ENCODE results near the gene RNF227.

The RNF227 gene

GRCh38 chr17:7930841-7931631, 14.9 kb upstream of the RNF227 start:
- H3K4me1 ChIP-seq (ENCODE audit: control insufficient read depth in 5 of 5, insufficient read depth in 5 of 5, low read length in 5 of 5), result peaks cover 4 to 32% (median 28%) of the 10 kb centered on the region in 5 donors
- peak overlapping the region; percentile 62 for H3K27ac ChIP-seq (ENCODE audit: low read depth, low read length)
- H3K4me3 ChIP-seq (ENCODE audit: low read depth in 1 of 5, low read length in 5 of 5), result peak overlapping the region; percentile 72 to 97 (median 82)
- peaks cover 4 to 20% (median 11%) of the 10 kb centered on the region in 5 donors for H3K36me3 ChIP-seq (ENCODE audit: control insufficient read depth in 5 of 5, insufficient read depth in 5 of 5, low read length in 5 of 5)
- no peaks in the 10 kb centered on the region for H3K9me3 ChIP-seq (ENCODE audit: control insufficient read depth in 5 of 5, low read length in 5 of 5)
- H3K27me3 ChIP-seq (ENCODE audit: control insufficient read depth in 5 of 5, insufficient read depth in 4 of 5, low read length in 5 of 5), result peaks cover 0 to 5% (median 0%) of the 10 kb centered on the region in 5 donors
- H3K9ac ChIP-seq (ENCODE audit: low read length in 5 of 5), result peak overlapping the region; percentile 48 to 83 (median 72)

DNA sequence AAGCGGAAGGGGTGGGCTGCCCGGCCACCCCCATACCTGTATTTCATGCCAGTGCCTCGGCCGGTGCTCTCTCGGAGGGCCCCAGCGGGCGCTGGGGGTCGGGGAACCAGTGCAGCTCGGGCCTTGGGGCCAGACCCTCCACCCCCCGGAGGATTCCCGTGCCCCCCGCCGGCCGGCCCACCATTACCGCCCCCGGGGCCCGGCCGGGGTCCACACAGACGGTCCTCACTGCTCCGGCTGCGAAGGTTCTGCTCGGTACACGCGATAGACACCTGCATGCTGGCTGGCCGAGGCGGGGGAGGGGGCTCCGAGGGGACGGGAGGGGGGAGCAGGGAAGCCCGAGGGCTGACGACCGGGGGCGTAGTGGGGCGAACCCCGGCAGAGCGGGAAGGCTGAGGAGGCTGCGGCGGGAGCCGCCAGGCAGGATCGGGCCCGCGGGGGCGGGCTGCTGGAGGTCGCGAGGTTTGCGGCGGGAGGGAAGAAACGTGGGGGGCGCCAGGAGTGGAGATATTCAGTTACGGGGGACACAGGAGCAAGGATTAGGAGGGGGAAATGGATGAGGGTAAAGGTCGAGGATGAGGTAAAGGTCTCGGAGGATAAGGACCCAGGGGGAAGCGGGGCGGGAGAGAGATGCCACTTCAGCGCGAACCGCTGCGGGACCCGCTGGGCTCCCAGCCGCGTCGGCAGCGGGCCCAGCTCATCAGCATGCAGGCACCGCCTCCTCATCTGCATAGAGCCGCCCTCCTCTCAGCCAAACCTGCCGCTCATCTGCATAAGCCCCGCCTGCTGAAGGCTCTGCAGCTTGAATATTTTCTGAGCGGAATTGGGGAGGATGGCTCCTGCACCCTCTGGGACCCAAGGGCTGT, 13.3 kb upstream of the RNF227 start, which contains the start of gene KCNAB3:
TSS of gene KCNAB3 (minus strand) at position 699 of the 866 bp plus-strand sequence. CDS start at position 278, 421 bp downstream.
- Histone ChIP-seq H3K9ac (ENCODE audit: low read length in 5 of 5) (no peak within 1 kb of the TSS), H3K4me1 (ENCODE audit: control insufficient read depth in 5 of 5, insufficient read depth in 5 of 5, low read length in 5 of 5) (peaks cover 4 to 32% (median 28%) of the 10 kb centered on the region in 5 donors), H3K36me3 (ENCODE audit: control insufficient read depth in 5 of 5, insufficient read depth in 5 of 5, low read length in 5 of 5) (peaks cover 0 to 10% (median 2%) of the 10 kb centered on the region in 5 donors), H3K9me3 (ENCODE audit: control insufficient read depth in 5 of 5, low read length in 5 of 5) (no peaks in the 10 kb centered on the region), H3K27me3 (ENCODE audit: control insufficient read depth in 5 of 5, insufficient read depth in 4 of 5, low read length in 5 of 5) (peaks cover 0 to 5% (median 0%) of the 10 kb centered on the region in 5 donors), H3K27ac (ENCODE audit: low read depth, low read length) (no peak within 1 kb of the TSS), H3K4me3 (ENCODE audit: low read depth in 1 of 5, low read length in 5 of 5) (no peak within 1 kb of the TSS)

DNA sequence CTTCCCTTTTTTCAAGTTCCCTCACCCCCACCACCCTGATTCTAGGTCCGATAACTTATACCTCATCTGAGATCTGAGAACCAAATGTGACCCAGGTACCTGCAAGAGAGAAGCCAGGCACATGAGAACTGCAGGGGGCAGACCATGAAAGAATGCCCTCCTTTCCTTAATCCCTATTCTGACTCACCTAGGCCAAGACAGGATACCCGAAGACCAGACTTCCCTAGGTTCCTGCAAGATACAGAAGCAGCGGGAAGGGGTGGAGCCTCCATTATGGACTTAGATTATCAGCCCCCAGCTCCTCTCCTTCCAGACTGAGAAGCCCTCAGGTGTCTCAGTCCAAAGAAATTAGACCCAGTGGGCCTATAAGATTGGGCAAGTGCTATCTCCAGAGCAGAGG, 11.5 kb upstream of the RNF227 start:
- H3K4me1 ChIP-seq (ENCODE audit: control insufficient read depth in 5 of 5, insufficient read depth in 5 of 5, low read length in 5 of 5), result peaks cover 3 to 30% (median 27%) of the 10 kb centered on the region in 5 donors
- H3K9me3 ChIP-seq (ENCODE audit: control insufficient read depth in 5 of 5, low read length in 5 of 5), result no peaks in the 10 kb centered on the region
- peaks cover 0 to 5% (median 0%) of the 10 kb centered on the region in 5 donors for H3K27me3 ChIP-seq (ENCODE audit: control insufficient read depth in 5 of 5, insufficient read depth in 4 of 5, low read length in 5 of 5)
- H3K4me3 ChIP-seq (ENCODE audit: low read depth in 1 of 5, low read length in 5 of 5), result no peak overlapping the region
- H3K9ac ChIP-seq (ENCODE audit: low read length in 5 of 5), result no peak overlapping the region
- H3K36me3 ChIP-seq (ENCODE audit: control insufficient read depth in 5 of 5, insufficient read depth in 5 of 5, low read length in 5 of 5), result peaks cover 0 to 10% (median 0%) of the 10 kb centered on the region in 5 donors
- no peak overlapping the region for H3K27ac ChIP-seq (ENCODE audit: low read depth, low read length)

DNA sequence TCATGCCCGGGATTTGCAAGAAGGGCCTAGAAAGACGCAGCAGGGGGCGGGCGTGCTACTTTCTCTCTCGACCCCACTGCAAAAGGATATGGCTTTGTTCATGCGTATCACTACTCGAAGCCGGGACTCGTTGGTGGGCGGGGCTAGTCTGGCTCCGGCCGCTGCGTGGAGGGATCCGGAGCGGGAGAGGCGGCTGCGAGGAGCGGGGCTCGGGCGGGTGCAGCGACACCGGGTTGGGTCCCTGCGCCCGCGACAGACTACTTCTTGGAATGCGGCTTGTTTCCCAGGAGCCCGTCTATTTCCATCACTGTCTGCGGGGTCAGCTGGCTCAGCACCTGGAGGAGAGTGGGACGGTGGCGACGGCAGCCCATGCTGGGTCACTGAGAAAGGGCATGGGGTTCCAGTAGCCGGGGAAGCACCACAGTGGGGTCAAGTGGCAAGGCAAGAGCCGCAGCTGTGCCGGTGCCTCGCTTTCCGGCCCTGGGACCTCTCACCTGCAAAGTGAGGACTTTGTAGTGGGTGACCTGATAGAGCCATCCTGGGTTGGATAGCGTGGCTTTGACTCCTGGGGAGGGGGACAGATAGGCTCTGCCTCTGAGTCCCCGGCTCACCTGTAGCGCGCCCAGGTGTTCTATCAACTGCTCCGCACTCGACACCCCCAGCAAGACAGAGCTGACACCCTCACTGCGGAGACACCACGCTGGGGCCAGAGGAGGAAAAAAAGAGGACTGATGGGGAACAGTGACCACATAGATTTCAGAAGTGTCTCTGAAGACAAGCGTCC, 6.9 kb upstream of the RNF227 start:
- Histone ChIP-seq H3K36me3 (ENCODE audit: control insufficient read depth in 5 of 5, insufficient read depth in 5 of 5, low read length in 5 of 5) (no peaks in the 10 kb centered on the region), H3K4me1 (ENCODE audit: control insufficient read depth in 5 of 5, insufficient read depth in 5 of 5, low read length in 5 of 5) (peaks cover 1 to 15% (median 14%) of the 10 kb centered on the region in 5 donors), H3K4me3 (ENCODE audit: low read depth in 1 of 5, low read length in 5 of 5) (peak overlapping the region; percentile 69 to 83 (median 75)), H3K9ac (ENCODE audit: low read length in 5 of 5) (peak overlapping the region; percentile 28 to 74 (median 68)), H3K9me3 (ENCODE audit: control insufficient read depth in 5 of 5, low read length in 5 of 5) (no peaks in the 10 kb centered on the region), H3K27me3 (ENCODE audit: control insufficient read depth in 5 of 5, insufficient read depth in 4 of 5, low read length in 5 of 5) (no peaks in the 10 kb centered on the region), H3K27ac (ENCODE audit: low read depth, low read length) (peak overlapping the region; percentile 10)

- peaks cover 1 to 15% (median 14%) of the 10 kb centered on the region in 5 donors for H3K4me1 ChIP-seq (ENCODE audit: control insufficient read depth in 5 of 5, insufficient read depth in 5 of 5, low read length in 5 of 5)
- H3K9ac ChIP-seq (ENCODE audit: low read length in 5 of 5), result peak overlapping the region in 4 of 5 donors; percentile 57 to 74 (median 70)
- H3K36me3 ChIP-seq (ENCODE audit: control insufficient read depth in 5 of 5, insufficient read depth in 5 of 5, low read length in 5 of 5), result no peaks in the 10 kb centered on the region
- no peaks in the 10 kb centered on the region for H3K27me3 ChIP-seq (ENCODE audit: control insufficient read depth in 5 of 5, insufficient read depth in 4 of 5, low read length in 5 of 5)
- H3K9me3 ChIP-seq (ENCODE audit: control insufficient read depth in 5 of 5, low read length in 5 of 5), result no peaks in the 10 kb centered on the region
- peak overlapping the region; percentile 69 to 83 (median 75) for H3K4me3 ChIP-seq (ENCODE audit: low read depth in 1 of 5, low read length in 5 of 5)
- H3K27ac ChIP-seq (ENCODE audit: low read depth, low read length), result peak overlapping the region; percentile 10
These were observed 6.3 kb upstream of the RNF227 start for GRCh38 chr17:7922269-7922844.

DNA sequence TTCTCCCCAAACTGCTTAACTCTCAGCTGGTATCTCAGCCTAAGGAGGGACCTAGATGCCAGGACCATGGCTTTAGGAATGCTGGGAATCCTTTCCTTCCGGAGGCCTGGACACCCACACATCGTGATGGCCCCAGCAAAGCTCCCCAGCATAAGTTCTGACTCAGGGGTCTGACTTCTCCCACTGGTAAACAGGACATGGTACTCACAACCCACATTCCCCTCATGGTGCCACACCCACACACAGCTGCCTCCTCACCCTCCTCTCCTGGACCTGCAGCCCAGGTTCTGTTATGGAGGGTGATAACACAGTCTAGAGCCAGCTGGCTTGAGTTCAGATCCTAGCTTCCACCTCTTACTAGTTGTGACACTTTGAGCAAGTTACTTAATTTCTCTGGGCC, 719 bp upstream of the RNF227 start:
- Histone ChIP-seq H3K27ac (ENCODE audit: low read depth, low read length) (no peak overlapping the region), H3K4me3 (ENCODE audit: low read depth in 1 of 5, low read length in 5 of 5) (peak overlapping the region in 3 of 5 donors; percentile 61 to 74 (median 73))

GRCh38 chr17:7916385-7916682, 245 bp upstream of the RNF227 start:
- H3K4me3 ChIP-seq (ENCODE audit: low read depth in 1 of 5, low read length in 5 of 5), result peak overlapping the region; percentile 61 to 79 (median 73)
- H3K9ac ChIP-seq (ENCODE audit: low read length in 5 of 5), result peak overlapping the region in 4 of 5 donors; percentile 42 to 70 (median 66)
- H3K4me1 ChIP-seq (ENCODE audit: control insufficient read depth in 5 of 5, insufficient read depth in 5 of 5, low read length in 5 of 5), result peaks cover 2 to 20% (median 20%) of the 10 kb centered on the region in 5 donors
- H3K27ac ChIP-seq (ENCODE audit: low read depth, low read length), result peak overlapping the region; percentile 41
- H3K9me3 ChIP-seq (ENCODE audit: control insufficient read depth in 5 of 5, low read length in 5 of 5), result no peaks in the 10 kb centered on the region
- no peaks in the 10 kb centered on the region for H3K27me3 ChIP-seq (ENCODE audit: control insufficient read depth in 5 of 5, insufficient read depth in 4 of 5, low read length in 5 of 5)
- peaks cover 0 to 9% (median 6%) of the 10 kb centered on the region in 5 donors for H3K36me3 ChIP-seq (ENCODE audit: control insufficient read depth in 5 of 5, insufficient read depth in 5 of 5, low read length in 5 of 5)

More for the DNA sequence above, 719 bp upstream of the RNF227 start:
- Histone ChIP-seq H3K27me3 (ENCODE audit: control insufficient read depth in 5 of 5, insufficient read depth in 4 of 5, low read length in 5 of 5) (no peaks in the 10 kb centered on the region), H3K4me1 (ENCODE audit: control insufficient read depth in 5 of 5, insufficient read depth in 5 of 5, low read length in 5 of 5) (peaks cover 2 to 20% (median 20%) of the 10 kb centered on the region in 5 donors), H3K9me3 (ENCODE audit: control insufficient read depth in 5 of 5, low read length in 5 of 5) (no peaks in the 10 kb centered on the region), H3K9ac (ENCODE audit: low read length in 5 of 5) (peak overlapping the region in 1 of 5 donors; percentile 7), H3K36me3 (ENCODE audit: control insufficient read depth in 5 of 5, insufficient read depth in 5 of 5, low read length in 5 of 5) (peaks cover 0 to 4% (median 2%) of the 10 kb centered on the region in 5 donors)

DNA sequence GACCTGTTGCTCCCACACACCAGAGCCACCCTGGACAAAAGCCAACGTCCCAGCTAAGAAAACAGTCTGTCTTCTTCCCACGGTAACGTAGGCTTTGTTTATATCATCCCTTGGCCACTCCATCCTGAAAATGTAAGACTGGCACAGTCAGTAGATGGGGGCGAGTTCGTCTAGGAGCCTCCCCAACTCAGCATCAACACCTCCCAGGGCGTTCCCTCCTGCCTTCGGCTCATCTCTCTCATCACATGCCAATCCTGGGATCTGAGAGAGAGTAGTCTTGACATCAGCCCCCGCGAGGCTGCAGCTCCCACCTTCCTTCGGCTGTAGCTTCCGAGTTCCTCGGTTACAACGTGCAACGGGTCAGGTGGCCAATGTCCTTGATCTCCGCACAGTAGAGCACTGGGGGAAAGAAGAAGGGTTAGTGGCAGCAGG, 894 bp downstream of the RNF227 start:
- no peaks in the 10 kb centered on the region for H3K27me3 ChIP-seq (ENCODE audit: control insufficient read depth in 5 of 5, insufficient read depth in 4 of 5, low read length in 5 of 5)
- H3K9ac ChIP-seq (ENCODE audit: low read length in 5 of 5), result peak overlapping the region in 4 of 5 donors; percentile 52 to 76 (median 61)
- H3K27ac ChIP-seq (ENCODE audit: low read depth, low read length), result no peak overlapping the region
- peaks cover 2 to 20% (median 20%) of the 10 kb centered on the region in 5 donors for H3K4me1 ChIP-seq (ENCODE audit: control insufficient read depth in 5 of 5, insufficient read depth in 5 of 5, low read length in 5 of 5)
- peaks cover 0 to 20% (median 16%) of the 10 kb centered on the region in 5 donors for H3K36me3 ChIP-seq (ENCODE audit: control insufficient read depth in 5 of 5, insufficient read depth in 5 of 5, low read length in 5 of 5)
- H3K9me3 ChIP-seq (ENCODE audit: control insufficient read depth in 5 of 5, low read length in 5 of 5), result no peaks in the 10 kb centered on the region
- peak overlapping the region; percentile 56 to 85 (median 74) for H3K4me3 ChIP-seq (ENCODE audit: low read depth in 1 of 5, low read length in 5 of 5)

- no peak overlapping the region for H3K4me3 ChIP-seq (ENCODE audit: low read depth in 1 of 5, low read length in 5 of 5)
- no peaks in the 10 kb centered on the region for H3K9me3 ChIP-seq (ENCODE audit: control insufficient read depth in 5 of 5, low read length in 5 of 5)
- peaks cover 0 to 40% (median 34%) of the 10 kb centered on the region in 5 donors for H3K36me3 ChIP-seq (ENCODE audit: control insufficient read depth in 5 of 5, insufficient read depth in 5 of 5, low read length in 5 of 5)
- peak overlapping the region in 1 of 5 donors; percentile 15 for H3K9ac ChIP-seq (ENCODE audit: low read length in 5 of 5)
- no peaks in the 10 kb centered on the region for H3K27me3 ChIP-seq (ENCODE audit: control insufficient read depth in 5 of 5, insufficient read depth in 4 of 5, low read length in 5 of 5)
- no peak overlapping the region for H3K27ac ChIP-seq (ENCODE audit: low read depth, low read length)
- peaks cover 2 to 20% (median 20%) of the 10 kb centered on the region in 5 donors for H3K4me1 ChIP-seq (ENCODE audit: control insufficient read depth in 5 of 5, insufficient read depth in 5 of 5, low read length in 5 of 5)
These were observed 3.1 kb downstream of the RNF227 start for GRCh38 chr17:7912927-7913524.

Measured in subcutaneous abdominal adipose tissue (tissue), 5 donors.